Activated CD8-positive, alpha-beta memory T cell treated with anti-CD3 and anti-CD28 coated beads for 36 hours (primary cell): ENCODE data around the gene KIRREL3. TPM values are rescaled to one million over a fixed set of nuclear protein-coding genes. Genes with fewer than 3 reads are reported as not detected.

Source experiments
- CTCF ChIA-PET: fragments of 350-600 bp; sonication (Branson Sonifier 250); formaldehyde crosslinking; loops from one replicate; lab custom pipeline; 2021; ENCODE audit warnings: antibody characterized with exemption; lab: Charles Lee
- POLR2A ChIA-PET: fragments of 350-600 bp; sonication (Branson Sonifier 250); formaldehyde crosslinking; loops from one replicate; lab custom pipeline; 2021; ENCODE audit warnings: antibody characterized with exemption; lab: Charles Lee
- total RNA-seq, 2 experiments: library from RNA; stranded (reverse); gene quantifications; one replicate each; pipeline ENCODE4 v1.2.3, GENCODE V29; 2021

KIRREL3 gene
- total RNA-seq, 2 experiments from 2014 or later = not detected

GRCh38 chr11:126635511-126635910 lies 365.1 kb downstream of the KIRREL3 start:
- ChIA-PET CTCF (no interaction called here), POLR2A (no interaction called here)

GRCh38 chr11:126634963-126635362 lies 365.6 kb downstream of the KIRREL3 start:
- ChIA-PET POLR2A (no interaction called here), CTCF (no interaction called here)

- CTCF ChIA-PET = no interaction called here
- POLR2A ChIA-PET = no interaction called here
These were observed 367.2 kb downstream of the KIRREL3 start for GRCh38 chr11:126633330-126633729.

- POLR2A ChIA-PET = no interaction called here
These were observed 369.4 kb downstream of the KIRREL3 start for GRCh38 chr11:126630893-126631798.

GRCh38 chr11:126630488-126630887 lies 370.1 kb downstream of the KIRREL3 start:
- ChIA-PET CTCF (no interaction called here), POLR2A (no interaction called here)

More at GRCh38 chr11:126630893-126631798, 369.4 kb downstream of the KIRREL3 start:
- CTCF ChIA-PET = no interaction called here

- POLR2A ChIA-PET = no interaction called here
- CTCF ChIA-PET = no interaction called here
These were observed 371.6 kb downstream of the KIRREL3 start for GRCh38 chr11:126628790-126629621.

- POLR2A ChIA-PET = no interaction called here
- CTCF ChIA-PET = no interaction called here
These were observed 372.1 kb downstream of the KIRREL3 start for GRCh38 chr11:126628450-126628789.

- CTCF ChIA-PET = no interaction called here
- POLR2A ChIA-PET = no interaction called here
These were observed 373.1 kb downstream of the KIRREL3 start for GRCh38 chr11:126627421-126627820.

- POLR2A ChIA-PET = no interaction called here
- CTCF ChIA-PET = no interaction called here
These were observed 376.1 kb downstream of the KIRREL3 start for GRCh38 chr11:126624506-126624905.

- CTCF ChIA-PET = no interaction called here
- POLR2A ChIA-PET = no interaction called here
These were observed 381.1 kb downstream of the KIRREL3 start for GRCh38 chr11:126619516-126619915.

GRCh38 chr11:126615845-126616244 lies 384.7 kb downstream of the KIRREL3 start:
- CTCF ChIA-PET = no interaction called here
- POLR2A ChIA-PET = no interaction called here

GRCh38 chr11:126613272-126613671 lies 387.3 kb downstream of the KIRREL3 start:
- POLR2A ChIA-PET = no interaction called here

GRCh38 chr11:126612671-126613070 lies 387.9 kb downstream of the KIRREL3 start:
- CTCF ChIA-PET = no interaction called here

More at GRCh38 chr11:126613272-126613671, 387.3 kb downstream of the KIRREL3 start:
- CTCF ChIA-PET = no interaction called here

GRCh38 chr11:126611438-126611837 lies 389.1 kb downstream of the KIRREL3 start:
- ChIA-PET POLR2A (no interaction called here), CTCF (no interaction called here)

More at GRCh38 chr11:126612671-126613070, 387.9 kb downstream of the KIRREL3 start:
- POLR2A ChIA-PET = no interaction called here

GRCh38 chr11:126608658-126609057 lies 391.9 kb downstream of the KIRREL3 start:
- CTCF ChIA-PET = no interaction called here
- POLR2A ChIA-PET = no interaction called here

- POLR2A ChIA-PET = no interaction called here
- CTCF ChIA-PET = no interaction called here
These were observed 392.6 kb downstream of the KIRREL3 start for GRCh38 chr11:126607776-126608541.

- ChIA-PET CTCF (no interaction called here), POLR2A (no interaction called here)
These were observed 393.2 kb downstream of the KIRREL3 start for GRCh38 chr11:126607374-126607773.

- CTCF ChIA-PET = no interaction called here
- POLR2A ChIA-PET = no interaction called here
These were observed 394.1 kb downstream of the KIRREL3 start for GRCh38 chr11:126606484-126606883.

- CTCF ChIA-PET = no interaction called here
- POLR2A ChIA-PET = no interaction called here
These were observed 396.1 kb downstream of the KIRREL3 start for GRCh38 chr11:126604461-126604860.

- ChIA-PET POLR2A (no interaction called here), CTCF (no interaction called here)
These were observed 397.1 kb downstream of the KIRREL3 start for GRCh38 chr11:126603486-126603885.
